Hematopoietic multipotent progenitor cell treated with erythropoietin and hydrocortisone succinate and interleukin-3 and kit ligand, for 15 days (in vitro differentiated cells): ENCODE data around the gene EPHA7.

Experiments used
- DNase-seq: peaks from one replicate; pipeline ENCODE4 v3.0.0-alpha.2; 2015; ENCODE audit warnings: low spot score

The EPHA7 gene

DNA sequence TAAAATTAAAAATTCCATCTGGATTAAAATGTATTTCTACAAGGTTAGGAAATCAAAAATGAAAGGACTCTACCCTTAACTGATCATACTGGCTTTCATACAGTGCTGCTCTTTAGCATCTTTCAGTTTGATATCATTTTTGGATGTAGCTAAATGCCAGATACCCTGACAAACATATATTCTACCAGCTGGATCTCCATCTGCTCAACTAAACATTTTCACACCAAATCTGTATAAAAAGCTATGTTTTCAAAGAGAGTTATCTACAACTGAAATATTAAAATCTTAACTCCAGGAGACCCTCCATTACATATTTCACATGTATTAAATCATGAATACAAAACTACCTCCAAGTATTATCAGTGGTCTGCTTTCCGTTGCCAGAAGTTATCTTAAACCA is 95.7 kb downstream of the EPHA7 start:
- no peak for DNase-seq

DNA sequence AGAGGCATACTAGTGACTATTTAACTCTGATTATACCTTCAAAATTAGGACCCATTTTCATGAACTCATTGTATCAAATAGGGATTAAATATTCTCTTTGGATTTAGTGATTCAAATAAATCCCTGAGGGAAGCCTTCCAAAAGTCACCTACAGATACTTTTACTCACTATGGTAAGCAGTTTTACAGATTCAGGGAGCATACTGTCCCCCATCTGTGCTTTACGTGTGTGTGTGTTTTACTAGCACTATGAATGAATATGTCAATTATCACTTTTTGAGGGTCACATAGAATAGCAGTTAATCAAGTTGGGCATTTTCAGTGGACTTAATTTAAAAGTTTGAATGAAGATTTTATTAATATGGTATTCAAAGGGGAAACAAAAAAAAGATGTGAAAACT is 96.7 kb downstream of the EPHA7 start:
- no peak for DNase-seq

GRCh38 chr6:93319304-93319703 is 100.1 kb downstream of the EPHA7 start:
- no peak for DNase-seq

DNA sequence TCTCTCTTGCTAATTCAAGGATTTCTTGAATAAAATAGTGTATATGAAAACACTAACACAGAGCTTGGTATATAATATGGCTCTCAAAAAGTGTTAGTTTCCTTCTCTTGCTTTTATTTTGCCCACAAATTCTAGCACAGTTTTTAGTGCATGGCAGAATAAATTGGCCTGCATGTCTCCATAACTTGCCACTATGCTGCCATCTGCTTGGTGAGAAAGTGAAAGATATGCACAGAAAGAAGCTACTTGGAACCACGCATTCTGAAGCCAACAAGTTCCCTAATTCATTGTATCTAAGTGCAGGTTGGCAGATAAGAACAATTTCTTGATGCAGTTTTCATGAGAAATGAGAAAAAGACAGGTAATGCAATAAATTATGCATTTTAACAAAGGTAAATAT is 101.2 kb downstream of the EPHA7 start:
- no peak for DNase-seq

DNA sequence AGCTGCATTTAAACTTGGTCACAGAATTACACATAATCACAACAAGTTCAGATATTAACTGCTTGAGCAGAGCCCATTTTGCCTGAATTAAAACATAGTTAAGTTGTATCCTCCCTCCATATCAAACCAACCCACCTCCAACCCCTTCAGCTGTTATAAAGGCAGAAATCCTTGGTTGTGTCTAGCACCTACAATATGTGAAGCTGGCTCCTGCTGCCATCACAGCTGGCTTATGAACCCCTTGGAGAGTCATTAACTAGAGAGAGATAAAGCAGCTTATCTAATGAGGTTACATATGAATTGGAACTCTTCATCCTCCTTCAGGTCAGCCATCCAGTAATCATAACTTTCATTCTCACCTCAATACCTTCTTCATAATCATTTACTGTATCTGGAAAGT is 101.8 kb downstream of the EPHA7 start:
- no peak for DNase-seq

- no peak for DNase-seq
Observed at GRCh38 chr6:93307505-93308409, 111.6 kb downstream of the EPHA7 start.

DNA sequence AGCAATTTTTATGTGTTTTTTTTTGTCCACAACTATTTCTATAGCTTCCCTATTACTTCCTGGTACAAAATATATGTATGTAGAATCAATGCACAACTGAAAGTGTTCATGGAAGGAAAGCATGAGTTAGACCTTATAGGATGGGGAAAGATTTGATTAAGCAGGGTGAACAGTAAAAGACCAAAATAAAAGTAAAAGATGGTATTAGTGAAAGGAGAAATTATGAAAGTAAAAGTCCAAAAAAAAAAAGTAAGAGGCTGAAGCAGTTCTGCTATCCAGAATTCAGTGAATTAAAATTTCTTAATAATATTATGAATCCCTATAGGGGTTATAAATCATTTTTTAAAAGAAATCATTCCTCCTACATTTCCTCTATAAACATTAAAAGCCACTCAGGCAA is 114.3 kb downstream of the EPHA7 start:
- no peak for DNase-seq

DNA sequence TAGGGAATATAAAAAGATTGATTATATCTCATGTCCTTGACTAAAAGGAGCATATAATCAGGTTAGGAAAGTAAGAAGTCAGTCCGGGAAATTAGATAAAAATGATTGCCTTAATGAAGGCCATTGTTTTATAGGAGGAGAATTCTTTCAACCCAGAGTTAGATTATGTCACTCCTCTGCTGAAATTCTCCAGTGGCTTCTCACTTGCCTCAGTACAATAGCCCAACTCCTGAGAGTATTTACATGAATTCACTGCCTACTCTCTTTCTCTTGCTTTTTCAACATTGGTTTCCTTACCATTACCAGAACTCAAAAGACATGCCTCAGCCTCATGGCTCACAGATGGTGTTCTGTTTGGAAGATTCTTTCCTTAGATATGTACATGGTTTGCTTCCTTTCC is 114.9 kb downstream of the EPHA7 start:
- no peak for DNase-seq

- no peak for DNase-seq
Observed at GRCh38 chr6:93300661-93301060, 118.7 kb downstream of the EPHA7 start.

- DNase-seq, result no peak
Observed at GRCh38 chr6:93299622-93300021, 119.7 kb downstream of the EPHA7 start.

DNA sequence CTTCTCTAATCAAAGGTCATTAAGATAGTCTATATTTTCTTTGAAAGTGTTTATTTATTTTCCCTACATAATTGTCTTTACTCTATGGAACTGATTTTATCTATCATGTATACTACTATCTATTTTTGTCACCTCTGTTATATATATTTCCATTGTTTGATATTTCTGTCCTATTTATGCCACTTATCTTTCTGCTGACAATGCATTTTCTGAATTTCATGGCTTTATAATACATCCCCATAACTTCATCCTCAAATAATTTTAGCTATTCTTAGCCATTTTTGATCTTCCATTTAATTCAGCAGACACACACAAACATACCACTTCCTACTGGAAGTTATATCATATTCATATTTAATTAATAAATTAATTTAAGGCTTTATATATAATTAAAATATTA is 123.7 kb downstream of the EPHA7 start:
- no peak for DNase-seq

- no peak for DNase-seq
Observed at GRCh38 chr6:93294879-93295278, 124.5 kb downstream of the EPHA7 start.

GRCh38 chr6:93293872-93294271 is 125.5 kb downstream of the EPHA7 start:
- no peak for DNase-seq

DNA sequence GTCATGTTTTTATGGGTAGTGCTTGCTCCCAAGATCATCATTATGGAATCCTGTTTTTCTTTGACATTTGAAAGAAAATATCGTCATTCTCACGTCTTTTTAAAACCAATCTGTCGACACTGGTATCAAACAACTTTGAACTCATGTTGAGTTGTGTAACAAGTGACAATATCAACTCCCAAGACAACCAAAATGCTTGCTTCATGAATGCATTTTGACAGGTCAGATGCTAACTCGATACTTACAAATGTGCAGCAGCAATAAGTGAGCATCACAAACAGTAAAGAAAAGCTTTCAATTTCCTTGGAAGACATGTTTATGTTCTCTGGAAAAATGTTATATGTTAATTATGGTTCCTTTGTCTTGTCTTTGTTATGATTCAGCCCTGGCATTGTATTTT is 125.9 kb downstream of the EPHA7 start:
- DNase-seq, result no peak

GRCh38 chr6:93282521-93283031 is 136.8 kb downstream of the EPHA7 start:
- no peak for DNase-seq

GRCh38 chr6:93278241-93278640 is 141.1 kb downstream of the EPHA7 start:
- DNase-seq, result no peak

DNA sequence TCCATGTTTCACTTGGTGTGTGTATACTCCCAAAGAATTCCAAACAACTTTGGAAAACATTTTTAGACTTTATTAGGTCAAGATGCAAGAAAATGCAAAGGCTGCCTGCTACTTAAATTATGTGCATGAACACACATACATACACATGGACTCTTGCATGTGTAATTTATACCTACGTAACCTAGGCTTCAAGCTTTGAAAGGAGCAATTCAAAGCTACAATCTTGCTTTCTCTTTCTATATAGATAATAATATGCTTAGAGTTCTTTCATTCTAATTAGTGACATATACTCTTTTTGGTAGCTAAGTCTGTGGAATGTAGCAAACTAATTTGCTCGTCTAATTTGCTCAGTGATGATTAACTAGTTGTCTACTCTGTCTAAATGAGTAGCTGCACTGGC is 146.5 kb downstream of the EPHA7 start:
- no peak for DNase-seq

GRCh38 chr6:93272211-93272610 is 147.1 kb downstream of the EPHA7 start:
- no peak for DNase-seq

- no peak for DNase-seq
Observed at GRCh38 chr6:93266116-93266817, 153.1 kb downstream of the EPHA7 start.

DNA sequence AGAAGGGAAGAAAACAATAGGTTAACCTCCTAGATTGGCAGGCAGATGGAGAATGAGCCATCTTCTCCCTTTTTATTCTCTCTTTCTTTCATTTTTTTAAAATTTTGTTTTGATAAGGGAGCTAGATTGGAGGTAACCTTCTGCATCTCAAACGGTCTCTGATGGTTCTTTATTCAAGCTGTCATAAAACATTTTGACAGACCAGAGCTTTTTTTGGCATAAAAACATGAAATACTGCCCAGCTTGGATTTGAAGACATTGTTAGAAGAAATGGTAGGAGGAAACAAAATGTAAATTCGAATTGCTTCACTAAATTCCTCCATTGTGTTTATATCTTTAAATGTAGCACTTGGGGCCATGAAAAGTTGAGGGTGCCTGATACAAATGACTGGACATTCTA is 158.5 kb downstream of the EPHA7 start:
- no peak for DNase-seq

DNA sequence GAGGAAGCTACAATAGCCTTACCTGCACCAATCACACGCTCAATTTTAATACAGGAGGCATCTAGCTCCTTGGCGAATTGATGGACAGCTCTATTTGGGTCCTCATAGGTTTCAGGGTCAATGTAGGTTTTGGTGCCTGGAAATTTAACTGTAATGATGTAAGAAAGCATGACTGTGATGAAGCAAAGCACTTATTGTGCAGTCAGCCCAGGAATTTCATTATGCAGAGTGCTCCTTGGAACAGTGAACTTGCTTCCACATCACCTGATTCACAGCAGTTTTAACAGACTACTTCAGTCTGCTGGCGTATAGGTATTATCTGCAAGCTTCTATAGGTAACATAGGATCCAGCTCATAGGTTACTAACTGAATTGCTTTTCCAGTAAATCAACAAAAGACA is 160.0 kb downstream of the EPHA7 start:
- no peak for DNase-seq

DNA sequence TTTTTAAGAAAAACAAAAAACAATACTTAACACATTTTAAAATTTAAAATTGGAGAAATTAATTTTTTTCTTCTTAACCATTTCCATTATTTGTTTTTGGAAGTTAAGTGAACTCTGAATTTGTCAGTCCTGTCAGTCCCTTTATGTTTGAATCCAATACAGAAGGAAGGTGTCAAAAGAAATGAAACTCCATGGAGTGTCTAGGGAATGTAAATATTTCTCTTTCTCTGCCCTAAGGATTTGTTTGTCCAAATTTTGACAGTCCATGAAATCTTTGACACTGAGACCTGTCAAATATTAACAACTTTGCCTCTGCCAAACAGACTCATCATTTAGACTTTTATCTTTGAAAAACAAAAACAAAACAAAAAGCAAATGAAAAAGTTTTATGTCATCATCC is 166.4 kb downstream of the EPHA7 start:
- DNase-seq, result no peak

- no peak for DNase-seq
Observed at GRCh38 chr6:93248631-93249030, 170.7 kb downstream of the EPHA7 start.
